Activated CD4-positive, CD25-positive, alpha-beta regulatory T cell treated with anti-CD3 and anti-CD28 coated beads, Interleukin-2, amount 50 U/mL, for 24 hours (primary cell): ENCODE data around the gene EHD4.

ENCODE experiments used
- ATAC-seq, 2 donors: fragments of 150-1000 bp; cut with Tn5 transposase; one replicate each; pipeline ENCODE4 v1.10.0; 2021; ENCODE audit warnings: mild to moderate bottlenecking in 1 of 2, moderate library complexity in 1 of 2

The EHD4 gene

GRCh38 chr15:41915255-41915994 lies 56.9 kb downstream of the EHD4 start:
- no peak for ATAC-seq

- no peak for ATAC-seq
These were observed 57.9 kb downstream of the EHD4 start for GRCh38 chr15:41914411-41914810.

DNA sequence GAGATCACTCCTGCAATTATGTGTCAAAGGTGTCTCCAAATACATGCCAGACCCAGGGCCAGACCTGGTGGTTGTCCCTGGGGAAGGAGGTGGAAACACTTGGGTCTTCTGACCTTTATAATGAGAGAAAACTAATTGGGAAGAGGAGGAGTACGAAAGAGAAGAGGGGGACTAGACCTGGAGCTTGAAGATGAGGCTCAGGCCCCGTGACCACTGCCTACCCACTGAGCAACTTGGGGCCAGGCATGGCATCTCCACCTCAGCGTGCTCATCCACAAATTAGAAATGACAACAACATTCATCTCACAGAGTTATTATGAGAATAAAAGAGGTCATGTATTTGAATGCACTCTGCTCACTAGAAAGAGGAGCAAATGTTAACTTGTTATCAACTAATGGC lies 59.1 kb downstream of the EHD4 start:
- no peak for ATAC-seq

DNA sequence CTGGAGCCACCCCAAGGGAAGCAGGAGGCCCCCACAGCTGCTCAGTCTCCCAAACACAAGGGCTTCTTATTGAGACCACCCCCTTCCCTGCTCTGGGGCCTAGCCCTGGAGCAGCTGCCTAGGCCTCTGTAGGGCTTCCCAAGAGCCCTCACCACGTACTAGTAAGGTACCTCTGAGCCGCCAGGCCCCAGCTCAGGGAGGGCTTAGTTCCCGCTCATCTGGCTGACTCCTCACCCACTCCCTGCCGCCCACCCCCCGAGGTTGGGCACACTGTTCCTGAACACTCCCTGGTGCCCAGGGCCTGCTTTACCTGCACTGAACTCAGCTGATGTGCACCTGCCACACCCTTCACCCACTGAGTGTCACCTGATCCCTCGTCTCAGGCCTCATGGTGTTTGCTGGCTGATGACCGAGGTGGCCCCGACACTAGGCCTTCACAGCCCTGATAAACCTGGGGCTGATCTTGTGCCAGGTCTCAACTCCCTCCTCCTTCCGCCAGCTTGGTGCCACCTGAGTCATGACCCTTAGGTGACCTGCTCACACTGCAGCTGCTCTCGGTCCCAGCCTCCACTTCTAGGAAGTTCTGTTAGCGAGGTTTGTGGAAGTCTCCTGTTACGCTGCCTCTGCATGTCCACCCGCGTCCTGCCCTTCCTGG lies 60.5 kb downstream of the EHD4 start:
- no peak for ATAC-seq

GRCh38 chr15:41908736-41909461 lies 63.5 kb downstream of the EHD4 start:
- no peak for ATAC-seq

DNA sequence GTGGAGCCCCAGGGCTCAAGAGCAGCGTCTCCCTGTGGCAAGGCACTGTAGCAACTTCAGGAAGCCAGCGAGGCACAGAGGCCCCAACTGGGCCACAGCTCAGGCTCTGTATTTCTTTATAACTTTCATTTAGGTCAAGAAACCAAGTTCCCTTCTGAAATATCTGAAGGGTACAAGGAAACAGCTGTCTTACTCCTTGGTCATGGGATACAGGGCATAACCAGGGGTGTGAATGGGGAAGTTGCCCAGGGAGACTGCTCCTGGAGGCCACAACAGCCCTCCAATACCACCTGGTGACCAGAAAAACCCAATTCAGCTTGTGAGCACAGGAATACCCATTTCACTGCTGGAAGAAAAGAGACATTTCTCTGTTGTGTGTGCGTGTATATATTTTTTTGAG lies 65.2 kb downstream of the EHD4 start:
- no peak for ATAC-seq

DNA sequence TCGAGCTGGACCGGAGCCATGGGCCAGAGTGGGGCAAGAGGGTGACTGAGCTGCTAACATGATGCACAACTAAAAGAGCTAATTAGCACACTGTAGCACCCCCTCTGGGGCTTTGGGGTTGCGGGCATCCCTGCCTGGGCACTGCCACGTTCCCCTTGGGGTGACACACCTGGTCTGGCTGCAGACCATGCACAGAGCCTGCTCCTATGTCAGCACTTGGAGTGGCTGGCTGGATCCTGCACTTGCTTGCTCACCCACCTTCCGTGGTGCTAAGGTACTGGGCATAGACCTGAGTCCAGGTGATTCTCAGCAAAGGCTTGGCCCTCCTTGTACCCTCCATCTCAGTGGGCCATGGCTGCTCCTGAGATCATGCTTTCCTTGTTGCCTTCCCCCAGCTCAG lies 65.7 kb downstream of the EHD4 start:
- no peak for ATAC-seq

DNA sequence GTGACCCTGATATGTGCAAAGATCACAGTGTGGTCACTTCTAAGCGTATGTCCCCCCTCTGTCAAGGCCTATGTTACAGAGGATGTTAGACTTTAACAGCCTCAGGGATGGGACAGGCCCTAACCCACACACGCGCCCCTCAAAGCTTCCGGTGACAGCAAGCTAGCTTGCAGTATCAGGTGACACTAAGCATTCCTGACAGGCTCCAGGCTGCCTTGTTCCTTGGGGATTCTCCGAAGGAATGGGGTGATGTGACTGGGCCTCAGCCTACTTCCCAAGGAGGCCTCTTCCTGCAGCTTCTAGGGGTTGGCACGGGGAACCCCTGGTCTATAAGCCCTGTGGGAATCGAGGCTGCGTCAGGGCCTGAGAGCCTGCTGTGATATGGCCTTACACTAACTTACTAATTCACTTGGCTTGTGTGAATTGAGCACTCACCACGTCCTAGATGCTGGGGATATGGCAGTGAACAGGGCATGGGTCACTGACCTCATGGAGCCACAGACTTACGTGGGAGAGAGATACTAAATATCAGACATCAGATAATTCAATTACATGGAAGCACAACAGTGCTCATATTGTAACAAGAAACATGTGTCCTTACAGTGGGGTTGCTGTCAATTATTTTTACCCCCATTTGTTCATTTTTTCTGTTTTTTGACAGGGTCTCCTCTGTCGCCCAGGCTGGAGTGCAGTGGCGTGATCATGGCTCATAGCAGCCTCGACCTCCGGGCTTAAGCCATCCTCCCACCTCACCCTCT lies 67.1 kb downstream of the EHD4 start:
- ATAC-seq: no peak

DNA sequence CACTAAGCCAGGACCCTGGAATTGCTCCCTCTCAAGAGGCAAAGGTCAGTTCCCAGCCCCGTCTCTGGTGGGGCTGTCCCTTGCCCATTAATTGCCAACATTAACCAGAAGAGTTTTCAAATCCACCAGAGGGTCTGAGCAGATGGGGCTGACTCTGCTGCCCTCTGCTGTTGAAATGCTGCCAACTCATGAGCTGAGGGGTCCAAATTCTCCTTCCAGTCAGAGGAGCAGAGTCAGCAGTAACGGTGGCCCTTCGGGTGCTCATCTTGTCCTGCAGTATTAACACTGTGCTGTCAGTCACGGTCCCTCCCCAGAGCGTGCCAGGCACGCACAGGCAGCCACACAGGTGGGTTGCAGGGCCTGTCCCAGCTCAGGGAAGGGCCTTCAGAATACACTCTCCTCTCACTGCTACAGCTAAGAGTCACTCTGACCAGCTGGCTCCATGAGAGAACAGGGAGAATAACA lies 67.8 kb downstream of the EHD4 start:
- ATAC-seq: peak; percentile 77 to 84

GRCh38 chr15:41903782-41904181 lies 68.6 kb downstream of the EHD4 start:
- ATAC-seq: no peak

DNA sequence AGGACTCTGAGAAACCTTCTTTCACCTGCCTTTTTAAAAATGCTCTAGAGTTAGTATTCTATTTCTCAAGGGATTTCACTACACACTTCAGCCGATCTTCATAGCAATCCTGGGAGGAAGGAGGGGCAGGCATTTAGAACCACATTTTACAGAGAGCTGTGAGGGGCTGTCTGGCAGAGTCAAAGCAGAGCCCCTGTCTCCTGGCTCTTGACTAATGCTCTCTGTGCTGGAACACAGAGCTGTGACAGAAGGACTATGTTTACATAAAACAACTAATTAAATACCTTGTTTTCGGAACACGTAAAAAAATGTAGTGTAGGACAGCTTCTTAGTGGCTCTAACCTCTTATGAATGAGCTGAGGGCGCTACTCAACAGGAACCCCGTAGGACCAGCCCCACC lies 70.9 kb downstream of the EHD4 start:
- no peak for ATAC-seq

DNA sequence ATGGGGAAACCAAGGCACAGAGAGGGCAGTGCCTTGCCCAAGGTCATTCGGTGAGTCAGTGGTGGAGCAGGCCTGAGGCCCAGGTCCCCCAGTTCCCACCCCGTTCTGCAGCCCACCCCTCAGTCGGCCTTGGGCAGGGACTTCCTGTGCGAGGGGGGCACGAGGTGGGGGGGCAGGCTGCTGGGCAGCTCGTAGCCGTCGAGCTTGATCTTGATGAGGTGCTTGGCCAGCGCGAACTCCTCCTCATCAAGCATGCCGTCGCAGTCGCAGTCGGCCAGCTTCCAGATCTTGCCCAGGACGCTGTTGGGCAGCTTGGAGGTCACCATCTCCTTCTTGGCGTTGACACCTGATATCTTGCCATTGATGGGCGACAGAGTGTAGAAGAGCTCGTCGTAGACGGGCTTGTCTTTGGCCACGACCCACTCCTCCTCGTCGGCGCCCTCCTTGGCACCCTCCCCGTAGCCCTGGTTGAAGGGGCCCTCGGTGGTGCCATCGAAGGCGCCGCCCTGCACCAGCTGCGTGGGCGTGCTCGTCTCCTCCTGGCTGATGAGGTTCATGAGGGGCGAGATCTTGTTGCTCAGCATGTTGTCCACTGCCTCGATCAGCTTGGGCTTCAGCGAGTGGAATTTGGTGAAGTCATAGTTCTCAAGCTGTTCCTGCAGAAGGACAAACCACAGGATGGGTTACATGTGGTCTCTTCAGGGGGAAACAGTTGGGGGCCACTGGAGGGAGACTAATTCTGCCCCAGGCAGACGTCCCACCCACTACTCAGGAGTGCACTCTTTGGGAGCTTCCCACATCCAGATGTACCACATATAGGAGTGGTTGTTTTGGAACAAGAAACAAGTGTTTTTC lies 71.6 kb downstream of the EHD4 start:
- no peak for ATAC-seq

GRCh38 chr15:41899854-41900442 lies 72.4 kb downstream of the EHD4 start:
- no peak for ATAC-seq

DNA sequence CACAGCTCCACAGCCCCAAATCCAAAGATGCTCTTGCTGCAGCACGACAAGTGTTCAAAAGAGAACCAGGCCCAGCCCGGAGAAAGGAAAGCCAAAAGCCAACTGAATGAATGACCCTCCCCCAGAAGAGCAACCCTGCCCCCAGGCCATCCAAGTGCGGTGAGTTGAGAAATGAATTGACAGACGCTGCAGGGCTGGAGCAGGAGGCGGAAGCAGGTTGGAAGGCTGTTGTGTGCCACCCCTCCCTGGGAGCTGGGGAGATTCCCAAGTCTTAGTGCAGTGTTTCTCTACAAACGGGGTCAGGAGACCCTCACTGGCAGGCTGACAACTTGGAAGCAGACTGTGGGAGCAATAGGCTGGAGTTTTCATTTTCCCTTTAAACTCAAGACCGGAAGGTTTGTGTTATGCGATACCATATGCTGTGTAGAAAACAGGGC lies 75.0 kb downstream of the EHD4 start:
- ATAC-seq: no peak

DNA sequence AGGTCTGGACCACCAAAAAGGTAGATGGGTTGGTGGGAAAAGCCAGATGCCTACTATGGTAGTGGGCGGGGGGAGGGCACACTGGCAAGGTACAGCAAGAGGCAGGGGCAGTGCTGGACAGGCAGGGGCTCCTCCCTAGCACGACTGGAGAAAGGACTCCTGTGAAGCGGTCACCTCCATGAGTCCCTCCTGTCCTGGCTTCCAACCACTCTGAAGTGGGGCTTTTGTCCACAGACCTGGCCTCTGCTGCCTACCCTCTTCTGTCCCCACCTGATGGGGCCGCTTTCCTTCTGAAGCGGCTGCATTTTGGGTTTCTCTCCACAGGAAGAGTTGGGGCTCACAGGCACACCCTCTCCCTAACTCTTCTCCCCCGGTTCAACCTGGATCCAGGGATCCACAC lies 75.8 kb downstream of the EHD4 start:
- ATAC-seq: no peak

GRCh38 chr15:41895957-41896356 lies 76.4 kb downstream of the EHD4 start:
- no peak for ATAC-seq

DNA sequence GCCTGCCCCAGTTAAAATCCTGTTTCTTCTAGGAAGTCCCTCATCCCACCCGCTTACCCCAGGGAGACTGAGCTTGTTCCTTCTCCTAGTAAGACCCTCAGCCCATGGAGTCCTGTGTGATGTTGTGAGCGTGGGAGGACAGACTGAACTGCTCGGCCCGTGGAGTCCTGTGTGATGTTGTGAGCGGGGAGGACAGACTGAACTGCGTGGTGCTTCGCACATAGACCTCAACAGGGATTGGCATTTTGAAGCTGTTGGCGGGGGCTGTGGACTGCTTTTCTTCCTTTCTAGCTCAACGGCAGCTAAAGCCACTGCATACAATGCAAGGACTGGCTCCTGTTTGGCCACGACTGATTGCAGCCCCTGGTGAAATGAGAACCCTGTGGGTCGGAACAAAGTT lies 76.9 kb downstream of the EHD4 start:
- no peak for ATAC-seq

DNA sequence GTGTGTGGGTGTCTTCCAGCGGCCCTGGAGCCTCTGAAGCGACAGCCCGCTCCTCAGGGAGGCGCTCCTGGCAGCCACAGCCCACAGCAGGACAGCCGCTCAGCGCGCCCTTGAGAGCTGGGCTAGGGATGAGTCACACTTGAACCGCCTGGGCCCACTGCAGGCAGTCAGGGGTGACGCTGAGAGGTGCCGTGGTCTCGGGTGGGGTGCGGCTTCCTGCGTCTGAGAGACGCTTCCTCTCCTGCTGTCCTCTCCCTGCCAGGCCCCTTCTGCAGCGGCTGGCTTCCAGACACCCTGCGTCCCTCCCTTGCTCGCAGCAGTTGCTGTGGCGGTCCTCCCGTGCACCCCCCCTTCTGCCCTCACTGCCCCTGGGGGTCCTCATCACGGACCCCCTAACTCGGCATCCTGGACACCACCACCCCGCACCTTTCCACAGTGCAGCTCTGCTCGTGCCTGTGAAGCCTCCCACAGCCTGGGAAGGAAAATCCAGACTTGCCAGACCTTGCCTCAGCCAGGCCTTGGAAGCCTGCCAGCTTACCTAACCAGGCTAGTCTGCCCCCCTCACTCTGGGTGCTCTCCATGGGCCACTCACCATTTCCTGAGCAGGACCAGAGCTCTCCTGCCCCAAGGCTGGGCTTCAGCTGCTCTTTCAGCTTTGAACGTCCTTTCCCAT lies 77.4 kb downstream of the EHD4 start:
- ATAC-seq: peak; percentile 98

- ATAC-seq: no peak
These were observed 78.0 kb downstream of the EHD4 start for GRCh38 chr15:41894251-41894790.

- ATAC-seq: no peak
These were observed 78.7 kb downstream of the EHD4 start, which contains the start of gene SPTBN5 for GRCh38 chr15:41893422-41894250. Gene SPTBN5, minus strand, starts transcription at chr15:41894053. Its CDS starts 556 bp downstream, at chr15:41893497.
